ENCODE results near the gene PPP1R16B.
A peak's percentile ranks its signal among the peaks of the same experiment; 100 is the strongest.
"Not testable (repeated sequence)": the region's sequence is repeated elsewhere in the genome, so short reads cannot be mapped to it uniquely, and the experiment has no call there.

Gene PPP1R16B

GRCh38 chr20:38946836-38947235 is 141.3 kb downstream of the PPP1R16B start:
- DNase-seq (ENCODE audit: low read depth), result no peak

GRCh38 chr20:38947931-38948362 is 142.4 kb downstream of the PPP1R16B start:
- no peak overlapping the region for H3K4me3 ChIP-seq (ENCODE audit: low read depth, low read length)
- no peak for DNase-seq (ENCODE audit: low read depth)

More at GRCh38 chr20:38946836-38947235, 141.3 kb downstream of the PPP1R16B start:
- H3K4me3 ChIP-seq (ENCODE audit: low read depth, low read length), result no peak overlapping the region

GRCh38 chr20:38950254-38950653 is 144.8 kb downstream of the PPP1R16B start:
- no peak for DNase-seq (ENCODE audit: low read depth)
- H3K4me3 ChIP-seq (ENCODE audit: low read depth, low read length), result no peak overlapping the region

DNA sequence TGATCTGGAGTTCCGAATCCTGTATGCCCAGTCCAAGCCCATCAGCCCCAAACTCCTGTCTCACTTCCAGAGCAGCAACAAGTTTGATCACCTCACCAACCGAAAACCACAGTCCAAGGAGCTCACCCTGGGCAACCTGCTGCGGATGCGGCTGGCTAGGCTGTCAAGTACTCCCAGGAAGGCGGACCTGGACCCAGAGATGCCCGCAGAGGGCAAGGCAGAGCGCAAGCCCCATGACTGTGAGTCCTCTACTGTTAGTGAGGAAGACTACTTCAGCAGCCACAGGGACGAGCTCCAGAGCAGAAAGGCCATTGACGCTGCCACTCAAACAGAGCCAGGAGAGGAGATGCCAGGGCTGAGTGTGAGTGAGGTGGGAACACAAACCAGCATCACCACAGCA is 146.1 kb downstream of the PPP1R16B start:
- no peak for DNase-seq (ENCODE audit: low read depth)
- no peak overlapping the region for H3K4me3 ChIP-seq (ENCODE audit: low read depth, low read length)

- DNase-seq (ENCODE audit: low read depth), result no peak
- H3K4me3 ChIP-seq (ENCODE audit: low read depth, low read length), result no peak overlapping the region
Measured at GRCh38 chr20:38952153-38952552, 146.7 kb downstream of the PPP1R16B start.

- DNase-seq (ENCODE audit: low read depth), result no peak
- H3K4me3 ChIP-seq (ENCODE audit: low read depth, low read length), result no peak overlapping the region
Measured at GRCh38 chr20:38953630-38954340, 148.3 kb downstream of the PPP1R16B start.

- DNase-seq (ENCODE audit: low read depth), result no peak
- no peak overlapping the region for H3K4me3 ChIP-seq (ENCODE audit: low read depth, low read length)
Measured at GRCh38 chr20:38957235-38957876, 151.9 kb downstream of the PPP1R16B start.

DNA sequence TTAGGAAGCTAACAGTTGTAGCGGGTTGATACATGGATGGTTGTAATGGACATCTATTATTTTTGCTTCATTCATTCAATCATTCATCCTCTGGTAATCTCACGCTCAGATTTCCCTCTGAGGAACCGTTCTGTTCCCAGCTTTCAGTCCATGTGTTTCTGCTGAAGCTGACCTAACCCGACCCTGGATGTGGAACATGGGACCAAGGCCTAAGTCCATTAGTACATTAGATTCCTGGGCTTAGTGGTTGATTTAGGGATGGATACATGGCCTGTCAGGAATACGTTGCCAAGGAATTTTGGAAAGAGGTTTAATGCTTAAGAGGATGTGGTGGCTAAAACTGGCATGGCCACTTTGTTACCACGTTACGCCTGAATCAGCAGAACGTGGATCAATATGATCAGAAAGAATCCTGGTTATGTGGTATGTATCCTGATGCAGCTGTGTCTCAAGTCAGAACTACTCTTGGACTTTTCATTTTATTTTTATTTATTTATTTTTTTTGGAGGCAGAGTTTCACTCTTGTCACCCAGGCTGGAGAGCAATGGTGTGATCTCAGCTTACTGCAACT is 152.5 kb downstream of the PPP1R16B start:
- DNase-seq (ENCODE audit: low read depth), result no peak
- H3K4me3 ChIP-seq (ENCODE audit: low read depth, low read length), result no peak overlapping the region

- not testable (repeated sequence) for DNase-seq (ENCODE audit: low read depth); H3K4me3 ChIP-seq (ENCODE audit: low read depth, low read length)
Measured at GRCh38 chr20:38960187-38960687, 154.7 kb downstream of the PPP1R16B start.

GRCh38 chr20:38961530-38962043 is 156.1 kb downstream of the PPP1R16B start:
- DNase-seq (ENCODE audit: low read depth), result no peak

GRCh38 chr20:38962044-38962927 is 156.8 kb downstream of the PPP1R16B start, which contains the start of gene DHX35:
Gene DHX35, plus strand, starts transcription at chr20:38962344. Its CDS starts 24 bp downstream, at chr20:38962368.
- peak; percentile 84 for DNase-seq (ENCODE audit: low read depth)
- peak within 1 kb of the TSS; percentile 94 for H3K4me3 ChIP-seq (ENCODE audit: low read depth, low read length)

More at GRCh38 chr20:38961530-38962043, 156.1 kb downstream of the PPP1R16B start:
- peak overlapping the region; percentile 94 for H3K4me3 ChIP-seq (ENCODE audit: low read depth, low read length)

GRCh38 chr20:38962928-38963401 is 157.5 kb downstream of the PPP1R16B start:
- H3K4me3 ChIP-seq (ENCODE audit: low read depth, low read length), result peak overlapping the region; percentile 94
- no peak for DNase-seq (ENCODE audit: low read depth)

- no peak for DNase-seq (ENCODE audit: low read depth)
- H3K4me3 ChIP-seq (ENCODE audit: low read depth, low read length), result no peak overlapping the region
Measured at GRCh38 chr20:38963745-38964144, 158.2 kb downstream of the PPP1R16B start.

DNA sequence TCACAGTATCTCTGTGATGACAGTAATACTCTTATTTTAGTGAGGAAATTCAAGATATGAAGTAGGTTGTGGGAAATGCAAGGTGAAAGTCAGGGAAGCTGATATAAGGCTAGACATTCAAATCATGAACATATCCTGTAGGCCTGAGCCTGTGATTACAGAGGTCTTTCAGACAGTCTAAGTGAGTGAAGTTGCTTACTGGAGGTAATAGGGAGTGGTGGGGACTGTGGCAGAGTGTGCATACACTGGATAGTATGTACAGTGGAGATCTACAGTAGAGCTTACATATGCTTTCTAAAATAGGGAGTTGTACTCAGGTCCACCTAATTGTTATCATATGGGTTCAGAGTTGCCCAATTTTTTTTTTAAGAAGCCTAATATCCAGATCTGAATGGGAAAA is 159.8 kb downstream of the PPP1R16B start:
- no peak for DNase-seq (ENCODE audit: low read depth)
- no peak overlapping the region for H3K4me3 ChIP-seq (ENCODE audit: low read depth, low read length)

GRCh38 chr20:38968090-38968489 is 162.6 kb downstream of the PPP1R16B start:
- no peak for DNase-seq (ENCODE audit: low read depth)
- H3K4me3 ChIP-seq (ENCODE audit: low read depth, low read length), result no peak overlapping the region

DNA sequence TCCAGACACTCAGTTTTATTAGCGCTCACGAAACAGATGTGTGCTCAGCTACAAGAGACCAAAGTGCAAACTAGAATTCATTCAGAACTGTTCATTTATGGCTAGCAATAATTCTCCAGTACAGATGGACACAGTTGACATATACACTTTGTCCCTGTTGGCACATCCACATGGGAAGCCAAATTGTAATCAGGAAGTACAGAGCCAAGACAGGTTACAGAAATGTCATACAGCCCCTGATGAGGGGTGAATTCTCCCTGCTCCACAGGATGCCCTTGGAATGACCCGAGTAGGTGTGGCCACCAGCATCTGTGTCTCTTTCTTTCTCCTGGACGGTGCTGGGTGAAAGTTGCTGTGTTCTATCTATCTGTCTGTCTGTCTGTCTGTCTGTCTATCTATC is 164.2 kb downstream of the PPP1R16B start:
- H3K4me3 ChIP-seq (ENCODE audit: low read depth, low read length), result no peak overlapping the region
- no peak for DNase-seq (ENCODE audit: low read depth)

GRCh38 chr20:38970302-38970701 is 164.8 kb downstream of the PPP1R16B start:
- peak; percentile 53 for DNase-seq (ENCODE audit: low read depth)
- no peak overlapping the region for H3K4me3 ChIP-seq (ENCODE audit: low read depth, low read length)

Measured in skeletal muscle cell (primary cell).